ENCODE measurements around the gene MAP1S. TPM values are rescaled to one million over a fixed set of nuclear protein-coding genes. Genes with fewer than 3 reads are reported as not detected.

Gene MAP1S
- total RNA-seq, 2 donors from 2014 or later: 26.8 to 31.2 TPM

DNA sequence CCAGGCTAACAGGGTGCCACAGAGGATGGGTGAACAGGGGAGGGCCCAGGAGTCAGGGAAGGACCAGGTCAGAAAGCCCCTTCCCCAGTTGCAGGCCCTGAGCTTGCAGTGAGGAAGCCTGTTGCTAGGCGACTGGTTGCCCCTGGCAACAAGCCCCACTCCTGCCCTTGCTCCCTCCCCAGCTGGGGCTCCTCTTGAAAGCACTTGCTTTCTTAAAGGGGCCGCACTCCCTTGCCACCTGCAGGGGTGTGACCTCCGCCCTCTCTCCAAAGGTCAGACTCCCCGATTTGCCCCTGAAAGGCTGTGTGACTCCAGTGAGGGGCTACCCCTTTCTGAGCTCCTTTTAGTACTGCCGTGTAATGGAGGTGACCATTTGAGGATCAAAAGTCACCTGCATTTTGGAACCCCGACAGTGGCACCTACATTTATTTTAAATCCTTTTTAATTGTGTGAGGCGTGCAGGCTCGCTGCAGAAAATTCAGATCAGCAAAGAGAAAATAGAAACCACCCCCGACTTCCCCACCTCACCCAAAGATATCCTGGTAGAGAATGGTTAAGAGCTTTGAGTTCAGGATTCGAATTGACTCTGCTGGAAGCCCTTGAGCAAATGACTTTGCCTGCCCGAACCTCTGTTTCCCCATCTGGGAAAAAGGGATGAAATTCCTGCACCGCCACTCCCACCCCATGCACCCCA lies 36.8 kb downstream of the MAP1S start:
- H3K4me1 ChIP-seq: no peaks in the 10 kb centered on the region
- H3K9me3 ChIP-seq: no peaks in the 10 kb centered on the region
- H3K36me3 ChIP-seq: no peaks in the 10 kb centered on the region
- TF ChIP-seq, protein P1, sequence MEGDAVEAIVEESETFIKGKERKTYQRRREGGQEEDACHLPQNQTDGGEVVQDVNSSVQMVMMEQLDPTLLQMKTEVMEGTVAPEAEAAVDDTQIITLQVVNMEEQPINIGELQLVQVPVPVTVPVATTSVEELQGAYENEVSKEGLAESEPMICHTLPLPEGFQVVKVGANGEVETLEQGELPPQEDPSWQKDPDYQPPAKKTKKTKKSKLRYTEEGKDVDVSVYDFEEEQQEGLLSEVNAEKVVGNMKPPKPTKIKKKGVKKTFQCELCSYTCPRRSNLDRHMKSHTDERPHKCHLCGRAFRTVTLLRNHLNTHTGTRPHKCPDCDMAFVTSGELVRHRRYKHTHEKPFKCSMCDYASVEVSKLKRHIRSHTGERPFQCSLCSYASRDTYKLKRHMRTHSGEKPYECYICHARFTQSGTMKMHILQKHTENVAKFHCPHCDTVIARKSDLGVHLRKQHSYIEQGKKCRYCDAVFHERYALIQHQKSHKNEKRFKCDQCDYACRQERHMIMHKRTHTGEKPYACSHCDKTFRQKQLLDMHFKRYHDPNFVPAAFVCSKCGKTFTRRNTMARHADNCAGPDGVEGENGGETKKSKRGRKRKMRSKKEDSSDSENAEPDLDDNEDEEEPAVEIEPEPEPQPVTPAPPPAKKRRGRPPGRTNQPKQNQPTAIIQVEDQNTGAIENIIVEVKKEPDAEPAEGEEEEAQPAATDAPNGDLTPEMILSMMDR (IDR thresholded peaks at IDR 0.05): no peak
- no peak for DNase-seq (ENCODE audit: low spot score)
- H3K27me3 ChIP-seq: no peaks in the 10 kb centered on the region
- no peak overlapping the region for H3K27ac ChIP-seq
- no peak overlapping the region for H3K4me3 ChIP-seq

DNA sequence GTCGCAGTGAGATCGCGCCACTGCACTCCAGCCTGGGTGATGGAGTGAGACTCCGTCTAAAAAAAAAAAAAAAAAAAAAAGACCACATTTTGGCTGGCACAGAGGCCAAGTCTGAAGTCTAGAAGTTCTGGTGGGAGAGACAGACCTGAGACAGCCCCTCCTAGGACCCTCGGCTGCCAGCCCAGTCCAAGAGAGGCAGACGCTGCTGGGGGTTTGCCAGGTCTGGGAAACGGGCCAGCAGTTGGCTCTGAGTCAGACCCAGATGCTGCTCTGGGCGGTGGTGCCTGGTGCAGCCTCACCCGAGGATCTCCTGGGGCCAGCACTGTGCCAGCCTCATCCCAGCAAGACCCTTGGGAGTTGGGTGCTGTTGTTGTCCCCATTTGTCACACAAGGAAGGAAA lies 37.8 kb downstream of the MAP1S start:
- Histone ChIP-seq H3K36me3 (no peaks in the 10 kb centered on the region), H3K27me3 (no peaks in the 10 kb centered on the region), H3K4me3 (no peak overlapping the region), H3K4me1 (no peaks in the 10 kb centered on the region), H3K9me3 (no peaks in the 10 kb centered on the region), H3K27ac (no peak overlapping the region)
- no peak for DNase-seq (ENCODE audit: low spot score)
- TF ChIP-seq, protein P1 (IDR thresholded peaks at IDR 0.05): no peak

DNA sequence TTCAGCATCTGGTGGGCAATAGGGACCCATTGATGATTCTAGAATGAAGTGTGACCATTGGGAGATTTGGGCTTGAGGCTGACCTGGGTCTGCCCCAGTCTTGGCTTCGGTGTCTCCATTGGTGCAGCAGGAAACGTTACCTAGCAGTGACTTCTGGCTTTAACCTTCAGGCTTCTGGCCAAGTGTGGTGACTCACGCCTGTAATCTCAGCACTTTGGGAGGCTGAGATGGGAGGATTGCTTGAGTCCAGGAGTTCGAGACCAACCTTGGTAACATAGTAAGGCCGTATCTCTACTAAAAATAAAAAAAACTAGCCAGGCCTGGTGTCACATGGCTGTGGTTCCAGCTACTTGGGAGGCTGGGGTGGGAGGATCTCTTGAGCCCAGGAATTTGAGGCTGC lies 39.2 kb downstream of the MAP1S start:
- Histone ChIP-seq H3K27me3 (no peaks in the 10 kb centered on the region), H3K27ac (no peak overlapping the region), H3K36me3 (no peaks in the 10 kb centered on the region), H3K4me3 (no peak overlapping the region), H3K4me1 (no peaks in the 10 kb centered on the region), H3K9me3 (no peaks in the 10 kb centered on the region)
- TF ChIP-seq, protein P1 (IDR thresholded peaks at IDR 0.05): no peak
- no peak for DNase-seq (ENCODE audit: low spot score)

DNA sequence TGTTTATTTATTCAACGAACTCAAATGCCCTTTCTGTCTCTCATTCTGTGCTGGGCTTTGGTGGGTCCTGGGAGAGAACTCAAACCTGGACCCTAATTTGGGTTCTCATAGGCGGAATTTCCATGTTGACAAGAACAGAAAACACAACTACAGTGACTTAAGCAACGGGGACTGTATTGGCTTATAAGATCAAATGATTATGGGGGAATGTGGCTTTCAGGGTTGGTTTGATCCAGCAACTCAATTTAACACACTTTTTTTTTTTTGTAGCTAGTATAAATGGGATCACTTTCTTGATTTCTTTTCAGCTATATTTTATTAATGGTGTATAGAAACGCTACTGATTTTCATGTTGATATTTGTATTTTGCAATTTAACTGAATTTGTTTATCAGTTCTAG lies 41.9 kb downstream of the MAP1S start:
- H3K4me3 ChIP-seq: no peak overlapping the region
- H3K27me3 ChIP-seq: no peaks in the 10 kb centered on the region
- TF ChIP-seq, protein P1 (IDR thresholded peaks at IDR 0.05): no peak
- no peak overlapping the region for H3K27ac ChIP-seq
- peaks cover 0 to under 1% of the 10 kb centered on the region in 2 donors for H3K4me1 ChIP-seq
- DNase-seq (ENCODE audit: low spot score): no peak
- H3K9me3 ChIP-seq: no peaks in the 10 kb centered on the region
- H3K36me3 ChIP-seq: no peaks in the 10 kb centered on the region

DNA sequence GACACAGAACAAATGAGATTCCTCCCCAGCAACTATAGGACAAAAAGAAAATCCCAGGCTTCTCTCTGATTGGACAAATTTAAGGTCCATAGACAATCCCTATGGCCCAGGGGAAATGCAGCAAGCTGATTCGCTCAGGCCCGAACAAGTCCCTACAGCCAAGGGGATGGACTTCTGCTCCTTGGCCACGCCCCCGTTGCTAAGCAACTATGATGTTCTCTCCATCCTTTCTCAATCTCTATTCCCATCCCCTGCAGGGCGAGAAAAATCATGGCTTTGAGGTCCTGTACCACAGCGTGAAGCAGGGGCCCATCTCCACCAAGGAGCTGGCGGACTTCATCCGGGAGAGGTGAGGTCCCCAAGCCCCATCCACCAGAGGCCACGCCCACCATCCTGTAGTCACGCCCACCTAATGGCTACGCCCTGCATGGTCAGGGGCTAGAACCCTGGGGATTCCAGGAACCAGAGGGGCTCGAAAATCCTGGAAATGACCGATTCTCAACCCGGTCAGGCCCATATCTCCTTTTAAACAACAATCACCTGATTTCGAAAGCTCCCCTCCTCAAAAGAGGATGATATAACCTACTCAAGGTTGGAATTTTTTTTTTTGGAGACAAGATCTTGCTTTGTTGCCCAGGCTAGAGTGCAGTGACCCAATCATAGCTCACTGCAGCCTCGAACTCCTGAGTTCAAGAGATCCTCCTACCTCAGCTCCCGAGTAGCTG lies 43.4 kb downstream of the MAP1S start:
- no peak for DNase-seq (ENCODE audit: low spot score)
- no peaks in the 10 kb centered on the region for H3K9me3 ChIP-seq
- H3K4me3 ChIP-seq: no peak overlapping the region
- peaks cover 0 to 10% of the 10 kb centered on the region in 2 donors for H3K4me1 ChIP-seq
- TF ChIP-seq, protein P1 (IDR thresholded peaks at IDR 0.05): no peak
- no peaks in the 10 kb centered on the region for H3K27me3 ChIP-seq
- no peak overlapping the region for H3K27ac ChIP-seq
- H3K36me3 ChIP-seq: no peaks in the 10 kb centered on the region
